HG03175 (cell line): Measurements from ENCODE around the gene RAVER2.

Experiments used
- ATAC-seq: cut with Tn5 transposase; IDR thresholded peaks from one replicate; pipeline ENCODE4 v1.9.1; 2021; ENCODE audit warnings: mild to moderate bottlenecking, moderate library complexity; ENCODE audit not compliant: unreplicated experiment

Gene RAVER2

DNA sequence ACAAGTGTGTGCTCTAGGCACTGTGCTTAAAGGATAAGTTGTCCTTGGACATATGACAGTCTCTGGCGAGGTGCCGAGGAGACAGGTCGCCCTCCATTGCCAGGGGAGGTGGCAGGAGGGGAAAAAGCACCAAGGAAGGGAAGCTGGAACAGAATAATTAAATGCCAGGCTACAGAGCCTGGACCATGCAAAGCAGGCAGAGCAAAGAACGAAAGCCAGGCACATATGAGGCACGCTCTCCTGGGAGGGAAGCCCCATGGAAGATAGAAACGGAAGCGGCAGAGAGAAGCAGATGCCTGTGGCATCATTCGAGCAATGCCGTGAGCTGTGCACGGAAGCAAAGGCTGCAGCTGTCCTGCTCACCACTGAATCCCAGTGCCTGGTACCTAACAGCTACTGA is 130.2 kb downstream of the RAVER2 start:
- no peak for ATAC-seq

DNA sequence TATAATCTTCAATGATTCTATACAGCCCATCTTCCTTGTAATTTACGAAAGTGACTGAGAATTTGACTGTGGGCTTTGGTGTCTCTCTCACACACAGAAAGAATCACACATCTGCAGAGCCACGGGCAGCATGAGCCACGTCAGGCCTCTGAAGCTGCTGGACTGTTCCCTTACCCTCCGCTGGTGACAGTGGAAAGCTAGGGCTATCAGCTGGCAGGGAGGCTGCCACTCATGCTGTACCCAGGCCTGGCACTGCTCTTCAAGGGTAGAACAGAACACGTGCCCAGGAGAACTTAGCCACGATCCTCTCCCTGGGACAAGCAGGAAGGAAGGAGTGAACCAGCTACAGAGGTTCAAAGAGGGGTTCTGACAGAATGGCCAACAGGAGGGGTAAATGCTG is 130.7 kb downstream of the RAVER2 start:
- no peak for ATAC-seq

DNA sequence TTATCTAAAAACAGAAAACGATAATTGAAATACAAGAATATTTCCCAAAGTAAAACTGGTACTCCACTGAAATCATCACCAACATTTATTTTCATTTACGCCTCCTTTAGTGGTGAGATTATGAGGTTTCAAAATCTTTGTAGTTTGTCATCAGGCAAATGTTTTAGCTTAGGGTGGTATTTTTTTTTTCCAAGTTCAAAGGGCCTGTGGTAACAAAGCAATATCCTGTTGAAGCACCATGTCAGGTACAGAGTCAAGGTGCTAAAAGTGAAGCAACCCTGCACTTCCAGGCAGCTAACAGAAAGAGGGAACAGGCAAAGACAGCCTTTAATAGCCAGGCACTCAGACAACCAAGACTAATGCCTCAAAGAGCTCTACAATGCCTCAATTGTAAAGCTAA is 132.3 kb downstream of the RAVER2 start:
- ATAC-seq: no peak

DNA sequence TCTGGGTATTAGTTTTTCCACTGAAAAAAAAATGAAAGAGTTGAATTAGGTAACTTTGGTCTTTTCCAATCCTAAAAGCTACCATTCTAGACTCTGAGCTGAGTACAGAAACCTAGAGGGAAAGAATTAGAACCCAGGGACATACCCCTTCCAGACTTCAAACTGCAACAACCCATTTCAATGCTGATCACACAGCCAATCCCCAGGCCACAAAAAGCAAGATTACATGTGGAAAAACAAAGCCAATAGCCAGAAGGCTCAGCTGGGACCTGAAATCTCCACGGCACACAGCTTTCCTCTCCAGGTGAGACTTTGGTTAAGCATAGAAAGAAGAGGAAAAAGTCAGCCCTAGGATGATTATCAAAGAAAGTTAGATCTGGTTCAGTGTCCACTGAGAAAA is 132.7 kb downstream of the RAVER2 start:
- no peak for ATAC-seq

DNA sequence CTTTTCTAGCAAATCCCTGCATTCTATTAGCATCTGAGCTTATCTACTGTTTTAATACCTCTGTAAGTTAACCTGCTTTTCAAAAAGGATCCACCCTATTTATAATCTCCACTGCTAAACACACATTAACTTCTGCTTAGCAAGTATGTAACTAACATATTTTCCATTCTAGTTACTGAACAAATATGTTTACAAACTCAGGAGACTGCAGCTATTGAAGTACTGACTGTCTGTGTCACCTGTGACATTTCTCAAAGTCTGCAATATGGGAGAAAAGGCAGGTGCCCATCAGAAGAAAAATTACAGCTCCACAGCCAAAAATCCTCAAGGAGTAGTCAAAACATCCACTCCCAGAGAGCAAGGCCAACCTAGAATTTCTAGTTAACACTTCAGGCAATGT is 133.2 kb downstream of the RAVER2 start:
- no peak for ATAC-seq

DNA sequence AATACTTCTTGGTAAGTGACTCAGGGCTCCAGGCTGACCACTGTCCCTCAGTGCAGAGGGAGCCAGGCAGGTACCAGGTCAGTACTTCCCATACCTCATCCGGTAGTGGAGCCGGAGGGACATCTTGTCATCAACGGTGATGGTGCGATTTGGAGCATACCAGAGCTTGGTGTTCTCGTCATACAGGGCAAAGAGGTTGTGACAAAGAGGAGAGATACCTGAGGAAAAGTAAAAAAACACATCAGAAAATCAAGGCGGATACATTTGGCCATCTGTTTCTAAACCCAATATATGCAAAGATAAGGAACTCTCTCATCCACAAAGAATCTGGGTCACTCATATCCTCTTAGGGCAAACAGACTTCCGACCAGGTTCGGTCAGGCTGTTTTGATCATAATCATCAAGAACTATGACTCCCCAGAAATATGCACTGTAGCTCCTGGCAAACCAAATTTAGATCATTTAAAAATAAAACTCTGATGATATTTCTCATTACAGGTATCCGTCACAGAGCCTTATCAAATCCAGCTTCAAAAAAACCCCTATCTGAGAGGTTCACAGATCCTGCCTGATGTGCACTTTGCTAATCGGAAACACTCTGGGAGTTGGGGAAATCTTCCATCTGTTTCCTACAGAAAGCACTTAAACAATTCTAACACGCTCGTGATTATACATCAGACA is 134.2 kb downstream of the RAVER2 start:
- ATAC-seq: no peak

DNA sequence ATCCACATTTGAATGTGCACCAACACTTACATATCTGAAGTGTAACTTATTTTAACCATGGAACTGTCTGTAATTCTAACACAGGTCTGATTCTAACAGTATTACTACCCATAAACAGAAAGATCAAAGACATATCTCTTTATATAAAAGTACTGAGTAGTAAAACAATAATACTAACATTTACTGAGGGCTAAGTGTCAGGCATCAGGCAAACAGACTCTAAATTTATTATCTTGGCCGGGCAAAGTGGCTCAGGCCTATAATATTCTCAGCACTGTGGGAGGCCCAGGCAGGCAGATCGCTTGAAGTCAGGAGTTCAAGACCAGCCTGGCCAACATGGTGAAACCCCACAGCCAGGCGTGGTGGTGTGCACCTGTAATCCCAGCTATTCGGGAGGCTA is 135.6 kb downstream of the RAVER2 start:
- no peak for ATAC-seq

DNA sequence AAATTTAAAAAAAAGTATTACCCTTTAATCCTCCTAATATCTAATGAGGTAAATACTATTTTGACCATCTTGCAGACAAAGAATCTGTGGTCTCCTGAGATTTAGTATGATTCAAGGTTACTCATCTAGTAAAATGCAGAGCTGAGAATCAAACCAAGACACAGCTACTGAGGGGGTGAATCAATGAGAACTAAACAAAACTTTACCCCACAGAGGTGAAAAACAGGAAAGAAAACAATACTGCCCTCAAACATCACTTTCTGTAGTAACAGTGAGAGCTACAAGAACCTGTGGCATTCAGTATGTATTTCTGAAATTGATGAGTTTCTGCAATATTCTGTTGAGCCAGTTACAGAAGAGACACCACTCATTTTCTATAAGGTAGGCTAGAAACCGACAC is 136.4 kb downstream of the RAVER2 start:
- ATAC-seq: no peak
